Measurements from ENCODE around the gene NPR1. TPM values are rescaled to one million over a fixed set of nuclear protein-coding genes. Genes with fewer than 3 reads are reported as not detected.
"Not testable (repeated sequence)": the region's sequence is repeated elsewhere in the genome, so short reads cannot be mapped to it uniquely, and the experiment has no call there.

The NPR1 gene
- total RNA-seq, 1 donor from 2014 or later = 1.8 TPM

GRCh38 chr1:153649863-153650235, 28.6 kb upstream of the NPR1 start:
- ATAC-seq = peak; percentile 2

GRCh38 chr1:153651771-153652170, 26.7 kb upstream of the NPR1 start:
- ATAC-seq = no peak

GRCh38 chr1:153652805-153653500, 25.5 kb upstream of the NPR1 start:
- ATAC-seq = peak; percentile 60

- ATAC-seq = no peak
Observed at GRCh38 chr1:153655333-153655732, 23.2 kb upstream of the NPR1 start.

DNA sequence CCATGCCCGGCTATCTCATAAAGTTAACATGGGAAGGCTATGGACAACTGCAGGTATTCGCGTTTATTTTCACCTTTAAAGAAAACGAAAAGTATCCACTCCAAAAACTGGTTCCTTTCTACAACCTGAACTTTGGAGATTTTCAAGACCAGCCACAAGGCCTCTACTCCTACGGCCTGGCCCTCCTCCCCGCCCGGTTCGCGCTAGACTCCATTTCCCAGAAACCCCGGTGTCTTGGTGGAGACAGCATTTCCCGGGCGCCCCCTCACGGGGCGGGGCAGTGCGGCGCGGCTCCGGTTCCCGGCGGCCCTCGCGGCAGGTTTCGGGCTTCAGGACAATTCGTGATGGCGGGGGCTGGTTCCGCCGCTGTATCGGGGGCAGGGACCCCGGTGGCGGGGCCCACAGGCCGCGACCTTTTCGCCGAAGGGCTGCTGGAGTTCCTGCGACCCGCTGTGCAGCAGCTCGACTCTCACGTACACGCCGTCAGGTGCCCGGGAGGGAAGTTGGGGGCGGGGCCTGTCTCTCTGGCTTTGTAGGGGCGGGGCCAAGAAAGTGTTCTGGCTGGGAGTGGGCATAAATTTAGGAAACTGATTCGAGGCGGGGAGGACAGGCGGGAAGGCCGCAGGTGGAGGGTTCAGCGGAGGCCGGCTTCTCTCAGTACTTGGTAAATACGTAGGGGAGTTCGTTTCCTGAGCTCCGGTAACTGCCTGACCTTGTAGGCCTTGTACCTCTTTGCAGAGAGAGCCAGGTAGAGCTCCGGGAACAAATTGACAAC, 19.9 kb upstream of the NPR1 start, which contains the start of gene SNAPIN:
Gene SNAPIN (plus strand): TSS at position 304 of the 775 bp plus-strand sequence. CDS start 41 bp downstream, at position 345.
- peak; percentile 94 for ATAC-seq

GRCh38 chr1:153659175-153659534, 19.3 kb upstream of the NPR1 start:
- ATAC-seq = peak; percentile 1

DNA sequence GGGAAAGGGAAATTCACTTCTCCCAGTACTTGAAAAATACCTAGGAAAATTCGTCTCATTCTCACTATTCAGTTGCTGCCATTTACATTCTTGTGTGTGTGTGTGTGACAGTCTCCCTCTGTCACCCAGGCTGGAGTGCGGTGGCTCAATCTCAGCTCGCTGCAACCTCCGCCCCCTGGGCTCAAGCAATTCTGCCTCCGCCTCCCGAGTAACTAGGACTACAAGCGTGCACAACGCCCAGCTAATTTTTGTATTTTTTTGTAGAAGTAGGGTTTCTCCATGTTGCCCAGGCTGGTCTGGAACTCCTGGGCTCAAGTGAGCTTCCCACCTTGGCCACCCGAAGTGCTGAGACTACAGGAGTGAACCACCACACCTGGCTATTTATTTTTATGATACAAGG, 18.8 kb upstream of the NPR1 start:
- no peak for ATAC-seq

GRCh38 chr1:153661111-153661708, 17.3 kb upstream of the NPR1 start:
- ATAC-seq = no peak

DNA sequence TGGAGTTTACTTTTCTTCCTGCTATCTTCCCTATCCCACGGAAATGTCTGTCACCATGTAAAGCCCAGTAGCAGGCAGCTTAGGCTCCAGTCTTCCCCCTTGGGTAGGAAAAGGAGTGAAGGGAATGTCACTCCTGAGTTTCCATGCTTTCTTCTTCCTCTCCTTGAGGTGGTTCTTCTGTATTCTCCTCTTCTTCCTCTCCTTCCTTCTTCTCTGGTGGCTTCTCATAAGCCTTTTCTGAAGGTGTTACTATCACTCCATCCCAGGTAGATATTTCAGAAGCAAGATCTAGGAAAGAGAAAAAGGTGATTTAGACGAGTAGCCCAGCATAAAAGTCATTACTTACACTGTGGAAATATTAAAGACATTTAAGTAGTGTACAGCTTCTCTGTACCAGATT, 16.2 kb upstream of the NPR1 start:
- no peak for ATAC-seq

DNA sequence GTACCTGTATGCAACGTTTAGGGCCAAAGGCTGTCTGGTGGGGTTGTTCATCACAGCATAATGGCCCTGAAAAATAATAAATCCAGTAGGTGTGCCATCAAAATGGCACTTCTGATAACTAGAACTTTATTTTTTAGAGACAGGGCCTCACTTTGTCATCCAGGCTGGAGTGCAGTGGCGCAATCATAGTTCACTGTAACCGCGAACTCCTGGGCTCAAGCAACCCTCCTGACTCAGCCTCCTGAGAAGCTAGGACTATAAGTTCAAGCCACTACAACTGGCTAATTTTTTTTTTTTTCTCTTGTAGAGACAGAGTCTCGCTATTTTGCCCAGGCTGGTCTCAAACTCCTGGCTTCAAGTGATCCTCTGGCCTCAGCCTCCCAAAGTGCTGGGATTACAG, 15.3 kb upstream of the NPR1 start:
- no peak for ATAC-seq

DNA sequence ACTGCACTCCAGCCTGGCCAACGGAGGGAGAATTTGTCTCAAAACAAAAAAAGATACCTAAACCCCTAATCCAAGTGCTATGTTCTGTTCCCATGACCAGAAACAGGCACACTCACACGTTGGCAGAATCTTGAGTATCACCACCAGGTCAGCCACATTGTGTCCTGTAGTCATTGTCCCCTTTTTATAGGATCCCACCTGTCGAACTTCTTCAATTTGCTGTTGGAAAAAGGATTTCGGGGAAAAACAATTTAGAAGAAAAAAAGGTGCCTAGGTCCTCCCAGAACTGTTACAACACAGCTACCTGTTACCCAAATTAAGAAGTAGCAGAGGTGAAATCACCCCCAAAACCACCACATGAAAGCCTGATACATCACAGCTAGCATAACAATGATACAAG, 11.0 kb upstream of the NPR1 start:
- no peak for ATAC-seq

DNA sequence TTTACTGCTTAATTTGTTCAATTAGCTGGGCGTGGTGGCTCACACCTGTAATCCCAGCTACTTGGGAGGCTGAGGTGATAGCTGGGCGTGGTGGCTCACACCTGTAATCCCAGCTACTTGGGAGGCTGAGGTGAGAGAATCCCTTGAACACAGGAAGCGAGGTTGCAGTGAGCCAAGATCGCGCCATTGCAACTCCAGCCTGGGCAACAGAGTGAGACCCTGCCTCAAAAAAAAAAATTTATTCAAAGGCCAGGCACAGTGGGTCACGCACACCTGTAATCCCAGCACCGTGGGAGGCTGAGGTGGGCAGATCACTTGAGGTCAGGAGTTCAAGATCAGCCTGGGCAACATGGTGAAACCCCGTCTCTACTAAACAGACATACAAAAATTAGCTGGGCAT, 9.8 kb upstream of the NPR1 start:
- ATAC-seq = not testable (repeated sequence)

GRCh38 chr1:153669606-153670005, 8.9 kb upstream of the NPR1 start:
- ATAC-seq = no peak

DNA sequence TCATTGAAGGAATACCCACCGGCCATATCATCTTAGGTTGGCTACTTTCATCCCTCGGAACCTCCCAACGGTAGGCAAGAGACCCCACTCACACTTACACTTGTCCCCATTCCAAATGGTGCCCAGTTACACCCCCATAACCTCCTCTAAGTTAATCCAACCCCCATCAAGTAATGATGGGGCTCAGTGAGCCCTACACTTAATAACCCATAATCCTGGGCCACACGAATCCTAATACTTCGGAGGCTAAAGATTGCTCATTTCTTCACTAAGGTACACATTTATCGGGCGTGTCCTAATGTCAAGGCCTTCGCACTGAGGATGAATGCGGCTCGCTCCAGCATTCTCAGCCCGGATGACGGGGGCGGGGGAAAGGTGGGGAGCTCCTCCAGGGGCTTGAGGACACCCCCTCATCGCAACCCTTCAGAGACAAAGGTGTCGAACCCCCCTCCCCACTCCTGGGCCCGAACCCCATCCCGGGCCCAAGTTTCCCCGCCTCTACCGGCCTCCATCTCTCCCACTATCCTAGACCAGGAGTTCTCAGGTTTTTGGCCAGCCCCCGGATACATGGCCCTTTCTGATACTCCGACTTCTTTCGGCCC, 8.1 kb upstream of the NPR1 start:
- ATAC-seq = peak; percentile 15

- peak; percentile 97 for ATAC-seq
Observed at GRCh38 chr1:153670859-153671627, 7.4 kb upstream of the NPR1 start, which contains the start of gene ILF2. Gene ILF2, minus strand, starts transcription at chr1:153670993. Its CDS starts 71 bp downstream, at chr1:153670922.

DNA sequence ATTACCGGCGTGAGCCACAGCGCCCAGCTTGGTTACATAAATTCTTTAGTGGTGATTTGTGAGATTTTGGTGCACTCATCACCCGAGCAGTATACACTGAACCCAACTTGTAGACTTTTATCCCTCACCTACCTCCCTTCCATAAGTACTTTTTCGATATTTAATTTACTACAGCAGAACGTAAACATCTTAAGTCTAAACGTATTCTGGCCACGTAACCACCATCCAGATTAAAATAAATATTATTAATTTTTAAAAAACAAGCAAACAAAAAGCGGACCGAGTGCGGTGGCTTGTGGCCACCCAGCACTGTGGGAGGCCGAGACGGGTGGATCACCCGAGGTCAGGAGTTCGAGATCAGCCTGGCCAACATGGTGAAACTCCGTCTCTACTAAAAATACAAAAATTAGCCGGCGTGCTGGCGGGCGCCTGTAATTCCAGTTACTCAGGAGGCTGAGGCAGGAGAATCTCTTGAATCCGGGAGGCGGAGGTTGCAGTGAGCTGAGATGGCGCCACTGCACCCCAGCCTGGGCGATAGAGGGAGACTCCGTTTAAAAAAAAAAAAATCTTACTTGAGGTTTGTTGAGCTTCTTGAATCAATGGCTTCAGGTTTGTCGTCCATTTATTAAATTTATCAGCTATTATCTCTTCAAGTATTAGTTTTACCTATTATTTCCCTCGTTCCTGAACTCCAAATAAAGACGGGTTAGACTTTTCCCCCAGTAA, 6.7 kb upstream of the NPR1 start:
- ATAC-seq = not testable (repeated sequence)

GRCh38 chr1:153673511-153673910, 5.0 kb upstream of the NPR1 start:
- no peak for ATAC-seq

- peak; percentile 29 for ATAC-seq
Observed at GRCh38 chr1:153677718-153678518, 570 bp upstream of the NPR1 start.

- ATAC-seq = peak; percentile 35
Observed at GRCh38 chr1:153679337-153680119, 1.0 kb downstream of the NPR1 start.

GRCh38 chr1:153680120-153680403, 1.6 kb downstream of the NPR1 start:
- ATAC-seq = no peak
